GM19468 (cell line): ENCODE measurements around the gene NEK4.
"Not testable (repeated sequence)": the region's sequence is repeated elsewhere in the genome, so short reads cannot be mapped to it uniquely, and the experiment has no call there.

Experiments used
- ATAC-seq: cut with Tn5 transposase; IDR thresholded peaks from one replicate; pipeline ENCODE4 v1.9.1; 2021; ENCODE audit warnings: mild to moderate bottlenecking, moderate library complexity, moderate number of reproducible peaks; ENCODE audit not compliant: unreplicated experiment; ENCODE audit errors: extremely low read depth

Gene NEK4

DNA sequence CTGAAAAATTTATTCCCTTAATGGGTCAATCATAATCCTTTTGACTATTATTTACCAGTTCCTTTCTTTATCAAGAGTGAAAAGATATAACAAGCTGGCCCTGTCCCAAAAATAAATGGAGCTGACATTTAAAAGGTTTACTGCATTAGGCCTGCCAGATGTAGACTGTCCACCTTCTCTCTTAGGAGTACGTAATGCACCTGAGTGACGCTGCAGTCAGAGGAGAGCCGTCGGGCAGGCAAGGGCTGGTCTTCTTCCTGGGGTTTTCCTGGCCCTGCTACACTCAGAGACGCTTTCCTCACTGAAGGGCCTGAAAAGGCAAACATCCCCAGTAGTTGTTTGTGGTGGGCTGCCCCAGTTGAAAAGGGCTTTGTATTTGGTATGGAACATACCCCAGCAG is 27.6 kb downstream of the NEK4 start:
- no peak for ATAC-seq

DNA sequence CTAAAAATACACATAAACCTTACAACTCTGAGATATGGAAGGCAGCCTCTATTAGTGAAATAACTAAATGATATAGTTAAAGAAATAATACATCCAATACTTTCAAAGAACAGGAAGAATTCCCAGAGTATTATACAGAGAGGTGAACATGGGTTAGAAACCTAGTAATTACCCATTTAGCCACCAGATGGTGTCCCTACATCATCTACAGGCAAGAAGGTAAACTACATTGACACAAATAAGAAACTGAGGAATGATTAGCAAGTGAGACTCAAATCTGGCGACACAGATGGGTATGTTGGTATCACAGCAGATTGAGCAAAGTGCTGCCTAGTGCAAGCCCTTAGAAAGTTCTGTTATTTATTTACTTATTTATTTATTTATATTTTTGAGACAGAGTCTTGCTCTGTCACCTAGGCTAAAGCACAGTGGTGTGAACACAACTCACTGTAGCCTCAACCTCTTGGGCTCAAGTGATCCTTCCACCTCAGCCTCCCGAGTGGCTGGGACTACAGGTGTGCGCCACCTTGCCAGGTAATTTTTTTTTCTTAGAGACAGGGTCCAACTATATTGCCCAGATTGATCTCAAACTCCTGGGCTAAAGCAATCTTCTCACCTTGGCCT is 28.2 kb downstream of the NEK4 start:
- no peak for ATAC-seq

GRCh38 chr3:52739730-52740129 is 31.0 kb downstream of the NEK4 start:
- ATAC-seq: no peak

DNA sequence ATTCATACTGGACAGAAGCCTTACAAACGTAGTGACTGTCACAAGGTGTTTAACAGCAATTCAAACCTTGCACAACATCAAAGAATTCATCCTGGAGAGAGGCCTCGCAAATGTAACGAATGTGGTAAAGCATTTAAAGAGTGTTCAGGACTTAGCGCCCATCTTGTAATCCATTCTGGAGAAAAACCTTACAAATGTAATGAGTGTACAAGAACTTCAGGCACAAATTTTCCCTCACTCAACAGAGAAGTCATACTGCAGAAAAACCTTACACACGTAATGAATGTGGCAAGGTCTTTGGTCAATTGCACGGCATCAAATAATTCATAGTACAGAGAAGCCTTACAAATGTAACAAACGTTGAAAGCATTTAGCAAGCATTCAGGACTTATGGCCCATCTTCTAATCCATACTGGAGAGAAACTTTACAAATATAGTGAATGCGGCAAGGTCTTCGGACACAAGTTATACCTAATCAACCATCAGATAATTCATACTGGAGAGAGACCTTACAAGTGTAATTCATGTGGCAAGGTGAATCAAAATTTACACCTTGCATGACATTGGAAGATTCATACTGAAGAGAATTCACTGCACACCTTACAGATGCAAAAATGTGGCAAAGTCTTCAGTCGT is 37.4 kb downstream of the NEK4 start:
- no peak for ATAC-seq

- ATAC-seq: no peak
Observed at GRCh38 chr3:52731590-52731989, 39.1 kb downstream of the NEK4 start.

GRCh38 chr3:52730681-52731080 is 40.1 kb downstream of the NEK4 start:
- no peak for ATAC-seq

GRCh38 chr3:52728753-52729152 is 42.0 kb downstream of the NEK4 start:
- ATAC-seq: not testable (repeated sequence)

- ATAC-seq: no peak
Observed at GRCh38 chr3:52724511-52724910, 46.2 kb downstream of the NEK4 start.

DNA sequence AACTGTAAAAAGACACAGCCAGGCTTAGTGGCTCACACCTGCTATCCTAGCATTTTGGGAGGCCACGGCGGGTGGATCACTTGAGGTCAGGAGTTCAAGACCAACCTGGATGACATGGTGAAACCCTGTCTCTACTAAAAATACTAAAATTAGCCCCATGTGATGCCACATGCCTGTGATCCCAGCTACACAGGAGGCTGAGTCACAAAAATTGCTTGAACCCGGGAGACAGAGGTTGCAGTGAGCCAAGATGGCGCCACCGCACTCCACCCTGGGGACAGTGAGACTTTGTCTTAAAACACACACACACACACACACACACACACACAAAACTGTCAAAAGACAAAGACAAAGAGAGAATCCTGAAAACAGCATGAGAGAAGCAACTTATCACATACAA is 46.8 kb downstream of the NEK4 start:
- no peak for ATAC-seq

DNA sequence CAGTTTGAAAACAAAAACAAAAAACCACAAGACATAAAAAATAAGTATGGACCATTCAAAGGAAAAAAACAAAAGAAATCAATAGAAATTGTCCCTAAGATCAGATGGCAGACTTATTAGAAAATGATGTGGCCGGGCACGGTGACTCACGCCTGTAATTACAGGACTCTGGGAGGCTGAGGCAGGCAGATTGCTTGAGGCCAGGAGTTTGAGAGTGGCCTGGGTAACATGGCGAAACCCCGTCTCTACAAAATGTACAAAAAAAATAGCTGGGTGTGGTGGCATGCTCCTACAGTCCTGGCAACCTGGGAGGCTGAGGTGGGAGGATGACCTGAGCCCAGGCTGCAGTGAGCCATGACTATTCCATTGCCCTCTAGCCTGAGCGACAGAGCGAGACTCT is 48.2 kb downstream of the NEK4 start:
- no peak for ATAC-seq

DNA sequence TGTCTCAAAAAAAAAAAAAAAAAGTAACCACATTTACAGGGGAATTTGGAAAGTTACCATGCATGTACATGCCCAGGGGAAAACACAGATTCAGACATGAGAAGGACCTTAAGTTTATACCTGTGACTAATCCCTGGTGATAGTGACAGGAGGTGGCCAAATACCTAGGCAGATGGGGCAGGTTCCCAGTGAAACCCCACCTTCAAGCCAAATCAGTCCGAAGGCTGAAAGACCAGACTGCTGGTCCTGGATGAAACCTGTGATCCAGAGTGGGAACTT is 49.1 kb downstream of the NEK4 start:
- ATAC-seq: no peak

GRCh38 chr3:52721002-52721729 is 49.6 kb downstream of the NEK4 start:
- ATAC-seq: no peak

- ATAC-seq: no peak
Observed at GRCh38 chr3:52719618-52720017, 51.1 kb downstream of the NEK4 start.

DNA sequence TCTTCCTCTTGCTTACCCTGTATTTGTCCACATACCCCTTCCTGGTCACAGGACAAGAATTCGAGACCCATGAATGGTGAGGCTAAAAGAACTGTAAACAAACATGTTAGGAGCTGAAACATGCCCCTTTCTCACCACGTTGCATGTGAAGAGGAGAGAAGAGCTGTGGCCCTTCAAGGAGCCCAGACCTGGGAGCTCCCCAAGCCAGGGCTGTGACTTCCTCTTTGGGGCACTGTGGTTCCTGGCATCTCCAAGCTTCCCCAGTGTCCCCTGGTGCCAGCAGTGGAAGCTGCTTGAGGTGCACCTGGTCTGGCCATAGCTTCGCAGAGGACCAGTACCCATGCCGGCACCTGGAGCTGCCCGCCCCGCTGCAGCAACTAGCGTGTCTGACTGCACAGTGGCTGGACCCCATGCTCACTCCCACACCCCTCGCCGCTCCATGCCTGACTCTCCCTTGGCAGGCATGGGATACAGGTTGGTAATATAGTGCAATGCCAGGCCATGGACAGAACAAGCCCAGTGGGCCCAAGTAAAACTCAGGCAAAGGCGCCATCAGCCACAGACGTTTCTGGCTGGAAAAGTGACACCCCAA is 54.9 kb downstream of the NEK4 start:
- ATAC-seq: no peak

- ATAC-seq: no peak
Observed at GRCh38 chr3:52714335-52715302, 56.1 kb downstream of the NEK4 start.

- ATAC-seq: no peak
Observed at GRCh38 chr3:52712291-52713212, 58.2 kb downstream of the NEK4 start.

DNA sequence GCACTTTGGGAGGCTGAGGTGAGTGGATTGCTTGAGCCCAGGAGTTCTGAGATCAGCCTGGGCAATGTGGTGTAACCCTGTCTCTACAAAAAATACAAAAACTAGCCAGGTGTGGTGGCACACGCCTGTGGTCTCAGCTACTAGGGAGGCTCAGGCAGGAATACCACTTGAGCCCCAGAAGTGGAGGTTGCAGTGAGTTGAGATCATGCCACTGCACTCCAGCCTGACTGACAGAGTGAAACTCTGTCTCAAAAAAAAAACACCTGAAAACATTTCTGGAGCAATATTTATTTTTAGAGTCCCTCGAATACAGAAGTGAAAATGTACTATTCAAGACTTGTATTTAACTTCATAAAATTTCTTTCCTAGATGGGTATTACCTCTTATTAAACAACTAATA is 60.2 kb downstream of the NEK4 start:
- ATAC-seq: no peak

- no peak for ATAC-seq
Observed at GRCh38 chr3:52707585-52707984, 63.2 kb downstream of the NEK4 start.
